Right renal cortex interstitium (tissue), 3 donors: Measurements from ENCODE around the gene BHLHE40. TPM values are rescaled to one million over a fixed set of nuclear protein-coding genes. Genes with fewer than 3 reads are reported as not detected.
A peak's percentile ranks its signal among the peaks of the same experiment; 100 is the strongest.

ENCODE experiments used
- DNase-seq, 3 donors: peaks; one replicate each; pipeline ENCODE4 v3.0.0-alpha.2; 2013; ENCODE audit warnings: low read depth in 3 of 3, low spot score in 2 of 3
- polyA plus RNA-seq, 3 donors: library from polyadenylated mRNA; unstranded; fragments of 120-200 nt; gene quantifications; one replicate each; pipeline ENCODE4 v1.2.1, GENCODE V29; 2013; ENCODE audit not compliant: insufficient read length in 3 of 3

Gene BHLHE40
- polyA plus RNA-seq, 3 donors = 22.8 to 26.4 (median 26.0) TPM

DNA sequence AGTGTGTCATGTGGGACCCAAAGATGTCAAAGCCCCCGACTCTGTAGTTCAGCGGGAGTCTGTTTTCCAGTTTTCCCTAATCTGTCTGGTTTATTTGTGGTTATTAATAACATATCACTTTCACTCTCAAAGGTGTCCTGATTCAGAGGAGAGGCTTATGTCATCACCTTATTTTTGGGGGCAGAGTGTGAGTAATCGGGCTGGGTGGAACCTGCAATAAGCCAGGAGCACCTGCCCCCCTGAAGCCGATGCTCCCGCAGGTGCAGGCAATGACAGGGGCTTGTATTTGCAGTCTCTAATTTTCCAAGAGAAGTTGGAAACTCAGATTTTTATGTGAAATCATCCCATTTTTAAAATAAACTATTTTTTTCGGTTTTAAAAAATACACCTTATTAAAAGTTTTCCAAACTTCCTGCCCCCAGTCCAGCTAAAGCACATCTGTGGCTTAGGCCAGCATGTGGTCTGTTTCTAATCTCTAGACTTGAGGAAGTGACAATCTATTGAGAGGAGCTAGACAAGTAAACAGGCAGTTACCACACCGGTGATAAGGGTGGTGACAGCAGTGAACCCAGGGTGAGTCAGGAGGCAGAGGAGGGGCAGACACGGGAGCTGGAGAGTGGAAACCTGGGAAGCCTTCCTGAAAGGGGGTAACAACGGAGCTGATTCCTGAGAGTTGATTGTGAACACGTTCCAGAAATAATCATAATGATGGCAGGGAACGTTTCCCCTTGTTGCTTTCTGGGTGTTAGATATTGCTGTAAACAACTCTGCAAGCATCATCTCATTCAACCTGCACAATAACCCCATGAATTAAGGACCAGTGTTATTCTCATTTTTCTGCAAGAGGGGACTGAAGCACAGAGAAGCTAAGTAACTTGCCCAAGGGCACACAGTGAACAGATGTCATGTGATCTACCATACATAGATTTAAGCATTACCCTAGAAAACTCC, 37.2 kb downstream of the BHLHE40 start:
- DNase-seq = no peak

DNA sequence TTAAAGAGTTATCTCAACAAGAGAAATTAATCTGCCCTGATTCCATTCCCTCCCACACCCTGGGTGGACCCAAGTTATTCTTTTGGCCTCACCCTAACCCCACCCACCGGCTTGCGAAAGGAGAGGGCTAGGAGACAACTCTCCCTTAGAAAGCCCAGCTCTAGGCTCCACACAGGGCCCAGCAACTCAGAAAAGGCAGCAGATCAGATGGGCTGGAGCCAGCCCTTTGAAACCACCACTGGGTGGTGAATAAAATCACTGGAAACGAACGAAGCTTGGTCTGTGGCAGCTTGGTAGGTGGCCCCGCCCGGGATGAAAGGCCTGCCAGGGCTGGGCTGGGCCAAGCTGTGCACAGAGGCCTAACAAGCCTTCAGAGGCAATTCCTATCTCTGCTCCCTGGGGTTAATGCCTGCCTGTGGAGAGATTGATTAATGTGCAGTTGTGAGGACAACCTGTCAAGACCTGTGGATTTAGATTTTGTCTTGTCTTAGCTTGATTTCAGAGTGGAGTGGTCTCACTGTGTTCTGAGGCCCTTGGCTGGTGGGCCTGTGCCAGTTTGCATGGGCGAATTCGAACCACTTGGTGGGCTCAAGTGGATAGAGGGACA, 38.8 kb downstream of the BHLHE40 start:
- no peak for DNase-seq

DNA sequence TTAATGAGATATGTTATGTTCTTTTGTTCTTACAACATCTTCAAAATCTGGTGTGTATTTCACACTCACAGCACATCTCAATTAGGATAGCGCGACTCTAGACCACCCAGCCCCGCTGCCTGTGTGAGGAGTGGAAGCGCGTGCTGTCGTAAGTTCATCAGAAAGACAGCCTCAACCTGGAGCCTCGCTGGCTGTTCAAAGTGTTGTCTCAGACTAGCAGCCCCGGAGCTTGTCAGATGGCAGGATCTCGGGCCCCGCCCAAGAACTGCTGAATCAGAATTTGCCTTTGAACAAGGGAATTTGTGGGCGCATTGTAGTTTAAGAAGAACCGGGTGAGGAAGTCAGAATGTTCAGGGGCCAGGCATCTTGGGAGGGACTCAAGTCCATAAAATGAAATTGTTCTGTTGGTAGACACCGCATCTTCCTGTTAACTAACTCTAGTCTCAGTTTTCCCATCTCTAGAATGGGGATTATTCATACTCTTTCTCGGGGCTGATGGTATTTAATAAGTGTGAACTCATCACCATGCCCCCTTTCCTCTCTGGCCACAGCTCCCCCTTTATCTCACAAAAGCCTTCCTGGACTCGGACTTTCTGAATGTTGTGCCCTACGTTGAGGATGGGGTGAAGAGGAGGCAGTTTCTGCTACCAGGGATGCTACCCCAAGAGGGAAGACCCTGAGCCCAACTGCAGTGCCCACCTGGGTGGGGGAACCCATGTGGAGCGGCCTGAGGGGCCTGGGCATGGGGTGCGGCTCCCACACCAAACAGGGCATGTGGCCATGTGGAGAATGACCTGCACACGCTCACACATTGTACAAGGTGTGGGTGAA, 40.4 kb downstream of the BHLHE40 start:
- no peak for DNase-seq

DNA sequence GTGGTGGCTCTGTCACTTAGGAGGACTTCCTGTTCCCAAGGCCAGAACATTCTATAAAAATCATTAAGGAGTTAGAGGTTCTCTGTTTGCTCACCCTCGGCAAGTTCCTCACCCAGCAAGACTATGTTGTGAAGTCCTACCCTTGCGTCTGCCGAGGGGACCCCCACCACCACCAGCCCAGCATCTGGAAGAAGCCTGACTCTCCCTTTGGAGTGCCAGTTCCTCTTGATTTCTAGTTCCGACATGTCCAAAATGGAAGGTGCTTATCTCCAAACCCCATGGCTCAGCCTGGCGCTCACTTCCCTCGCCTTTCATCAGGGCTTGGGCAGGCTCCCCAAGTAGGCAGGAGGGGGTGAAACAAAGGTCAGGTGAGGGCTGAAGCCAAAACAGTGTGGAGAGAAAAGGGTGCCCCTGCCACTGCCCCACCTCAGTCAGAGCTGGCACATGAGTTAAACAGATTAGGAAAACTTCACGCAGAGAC, 41.0 kb downstream of the BHLHE40 start:
- DNase-seq = no peak

DNA sequence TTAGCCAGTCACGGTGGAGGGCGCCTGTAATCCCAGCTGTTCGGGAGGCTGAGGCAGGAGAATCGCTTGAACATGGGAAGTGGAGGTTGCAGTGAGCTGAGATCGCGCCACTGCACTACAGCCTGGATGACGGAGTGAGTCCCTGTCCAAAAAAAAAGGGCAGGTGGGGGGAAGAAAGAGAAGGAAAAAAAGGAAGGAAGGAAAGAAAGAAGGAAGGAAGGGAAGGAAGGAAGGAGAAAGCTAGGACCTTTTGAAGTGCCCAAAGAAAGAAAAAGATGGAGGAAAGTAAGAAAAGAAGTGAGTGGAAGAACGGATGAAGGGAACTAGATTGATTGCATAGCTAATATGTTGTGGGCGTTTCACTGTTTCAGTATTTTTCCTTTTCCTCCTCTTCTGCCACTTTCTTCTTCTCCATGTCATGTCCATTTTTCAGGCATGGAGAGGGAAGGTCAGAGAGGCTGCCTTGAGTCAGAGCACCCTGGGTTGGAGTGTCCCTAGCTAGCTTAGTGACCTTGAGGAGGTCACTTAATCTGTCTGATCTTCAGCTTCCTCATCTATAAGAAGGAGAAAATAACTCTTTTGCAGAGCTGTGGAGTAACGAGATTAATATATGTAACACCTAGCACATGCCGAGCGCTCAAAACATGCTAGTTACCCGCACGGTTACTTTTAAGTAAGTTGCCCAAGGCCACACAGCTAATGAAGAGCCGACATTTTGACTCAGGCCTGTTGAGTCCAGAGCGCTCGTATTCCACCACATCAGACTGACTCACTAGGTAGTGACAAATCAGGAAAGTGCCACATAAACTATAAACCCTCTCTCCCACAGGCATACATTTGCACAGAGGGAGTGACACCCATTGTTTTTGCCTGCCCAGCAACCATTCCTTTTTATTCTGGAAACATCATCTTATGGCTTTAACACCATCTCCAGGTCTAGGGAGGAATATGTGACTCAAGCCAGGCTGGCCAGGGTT, 42.2 kb downstream of the BHLHE40 start:
- no peak for DNase-seq

DNA sequence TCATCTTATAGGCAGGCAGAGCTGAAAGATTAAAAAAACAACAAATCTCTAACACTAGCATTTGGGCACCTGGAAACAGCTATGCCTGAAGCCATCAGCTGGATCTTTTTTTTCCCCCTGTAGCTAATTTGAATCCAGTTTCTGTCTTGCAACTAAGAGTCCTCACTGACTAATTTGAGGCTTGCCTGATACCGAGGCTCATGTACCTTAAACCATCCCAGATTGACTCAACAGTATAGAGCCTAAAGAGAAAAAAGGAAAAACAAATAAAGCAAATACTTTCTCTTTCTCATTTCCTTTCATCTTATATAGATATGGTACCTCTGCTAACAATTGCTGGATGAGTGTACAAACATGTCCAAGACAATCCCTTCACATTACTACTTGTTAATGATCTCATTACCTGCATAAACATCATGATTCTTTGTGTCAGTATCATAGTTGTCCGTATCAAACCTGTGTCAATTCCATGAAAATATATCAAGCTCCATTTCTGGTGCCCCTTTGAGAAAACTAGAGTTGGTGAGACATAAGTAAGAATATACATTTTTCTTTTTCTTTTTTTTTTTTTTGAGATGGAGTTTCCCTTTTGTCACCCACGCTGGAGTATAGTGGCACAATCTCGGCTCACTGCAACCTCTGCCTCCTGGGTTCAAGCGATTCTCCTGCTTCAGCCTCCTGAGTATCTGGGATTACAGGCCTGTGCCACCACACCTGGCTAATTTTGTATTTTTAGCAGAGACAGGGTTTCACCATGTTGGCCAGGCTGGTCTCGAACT, 43.1 kb downstream of the BHLHE40 start:
- no peak for DNase-seq

DNA sequence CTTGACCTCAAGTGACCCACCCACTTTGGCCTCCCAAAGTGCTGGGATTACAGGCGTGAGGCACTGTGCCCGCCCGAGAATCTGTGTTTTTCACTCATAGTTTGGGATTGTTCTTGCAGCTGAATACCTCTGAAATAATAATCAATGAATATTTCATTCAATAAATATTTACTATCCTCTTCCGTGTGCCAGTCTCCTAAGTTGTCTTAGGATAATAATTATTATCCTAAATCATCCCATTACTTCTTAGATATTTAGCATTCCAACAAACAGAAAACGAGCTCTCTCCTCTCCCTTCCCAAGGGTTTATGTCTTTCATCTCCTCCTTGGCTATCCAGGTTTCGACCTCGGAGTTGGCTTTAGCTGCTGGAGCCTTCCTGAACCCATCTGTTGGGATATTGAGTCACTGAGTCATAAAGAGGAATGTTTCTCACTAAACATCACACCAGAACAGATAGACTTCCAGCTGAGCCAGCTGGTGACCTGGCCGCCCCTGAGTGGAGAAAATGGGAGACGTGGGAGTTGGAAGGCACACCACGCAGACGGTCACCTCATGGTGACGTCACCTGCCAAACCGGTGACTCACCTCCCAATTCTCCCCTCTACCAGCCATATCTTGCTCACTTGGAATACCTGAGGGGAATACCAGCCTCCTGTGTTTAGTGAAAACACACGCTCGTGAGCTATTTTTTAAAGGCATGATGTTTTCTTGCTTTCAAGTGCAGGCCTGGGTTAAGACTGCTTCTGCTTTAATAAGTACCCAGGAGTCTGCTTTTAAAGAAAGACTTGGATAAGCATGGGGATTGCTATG, 43.9 kb downstream of the BHLHE40 start:
- peak in 1 of 3 donors; percentile 2 for DNase-seq

DNA sequence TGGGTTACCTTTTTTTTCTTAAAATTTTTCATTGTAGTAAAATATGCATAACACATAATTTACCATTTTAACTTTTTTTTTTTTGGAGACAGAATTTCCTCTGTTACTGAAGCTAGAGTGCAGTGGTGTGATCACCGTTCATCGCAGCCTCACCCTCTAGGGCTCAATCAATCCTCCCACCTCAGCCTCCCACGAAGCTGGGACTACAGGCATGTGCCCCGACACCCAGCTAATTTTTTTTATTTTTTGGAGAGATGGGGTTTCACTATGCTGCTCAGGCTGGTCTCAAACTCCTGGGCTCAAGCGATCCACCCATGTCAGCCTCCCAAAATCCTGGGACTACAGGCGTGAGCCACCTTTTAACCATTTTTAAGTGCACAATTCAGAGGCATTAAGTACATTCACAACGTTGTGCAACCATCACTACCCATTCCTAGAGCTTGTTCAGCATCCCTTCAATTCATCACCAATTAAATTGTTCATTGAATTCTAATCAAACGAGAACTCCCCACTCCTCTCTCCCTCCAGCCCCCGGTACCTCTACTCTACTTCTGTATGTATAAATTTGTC, 44.6 kb downstream of the BHLHE40 start:
- DNase-seq = no peak

DNA sequence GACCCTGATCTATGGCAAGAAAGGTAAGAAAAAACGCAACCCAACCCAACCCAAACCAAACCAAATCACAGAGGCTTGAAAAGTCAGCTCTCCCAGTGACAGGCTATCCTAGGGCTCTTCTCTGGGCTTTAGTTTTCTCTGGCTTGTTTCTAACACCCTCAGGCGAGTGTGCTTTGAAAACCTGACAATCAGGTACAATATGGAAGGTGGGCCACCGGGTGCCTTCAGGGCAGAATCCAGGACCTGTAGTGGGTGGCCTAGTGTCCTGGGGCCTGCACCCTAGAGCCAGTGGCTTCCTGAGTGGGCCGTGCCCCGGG, 46.8 kb downstream of the BHLHE40 start:
- no peak for DNase-seq

DNA sequence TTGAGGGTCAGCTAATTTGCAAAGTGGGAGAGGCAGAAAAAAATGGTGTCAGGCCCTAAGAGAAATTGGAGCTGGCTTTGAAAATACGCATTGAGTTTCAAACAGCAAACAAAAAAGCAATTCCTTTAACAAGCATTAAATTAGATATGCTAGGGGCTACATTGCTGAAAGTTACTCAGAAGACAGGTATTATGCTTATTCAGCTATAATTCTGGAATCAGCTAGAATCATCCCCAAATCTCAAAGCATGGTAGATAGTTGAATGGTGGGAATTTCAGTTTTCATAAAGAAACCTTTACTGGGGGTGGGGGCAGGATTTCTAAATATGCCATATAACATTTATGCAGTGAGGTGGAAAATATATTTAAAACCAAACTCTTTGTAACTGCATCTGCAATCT, 50.5 kb downstream of the BHLHE40 start:
- DNase-seq = no peak

DNA sequence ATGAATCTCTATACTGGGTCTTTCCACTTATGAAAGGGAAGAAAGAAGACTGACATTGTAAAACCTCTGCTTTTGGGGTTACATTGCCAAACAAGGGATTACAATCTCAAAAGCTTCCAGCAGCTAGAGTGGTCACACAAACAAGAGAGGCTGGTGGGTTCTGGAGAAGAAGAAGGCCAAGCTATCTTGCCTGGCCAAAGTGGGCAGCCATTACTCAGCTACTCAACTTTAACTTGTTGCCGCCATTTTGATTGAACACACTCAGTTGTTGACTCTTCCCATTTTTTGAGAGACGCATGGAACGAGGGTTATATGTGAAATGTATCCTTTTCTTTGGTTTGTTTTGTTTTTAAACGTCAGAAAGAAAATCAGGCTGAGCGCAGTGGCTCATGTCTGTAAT, 50.9 kb downstream of the BHLHE40 start:
- DNase-seq = no peak

DNA sequence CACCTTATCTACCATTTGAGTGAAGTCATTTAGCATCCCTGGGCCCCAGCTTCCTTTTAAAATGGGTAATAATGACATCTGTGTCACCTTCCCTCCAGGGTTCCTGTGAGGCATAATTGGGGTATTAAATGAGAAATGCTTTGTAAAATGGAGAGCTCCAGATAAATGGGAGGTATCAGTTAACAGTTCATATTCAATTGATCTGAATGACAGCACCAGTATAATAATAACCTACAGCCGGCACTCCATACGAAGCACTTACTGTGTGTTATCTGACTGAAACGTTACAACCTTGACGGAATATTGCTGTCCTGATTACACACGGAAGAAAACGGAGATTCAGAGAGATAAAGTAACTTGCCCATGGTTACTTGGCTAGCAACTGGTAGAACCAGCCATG, 53.6 kb downstream of the BHLHE40 start:
- DNase-seq = no peak

Other genes with a start within 250 kb of the BHLHE40 start
- 10 to 100 TPM; 73.7 to 77.5 (median 75.3) TPM for gene ARL8B, start 142.9 kb downstream of the BHLHE40 start, polyA plus RNA-seq
- 10 to 100 TPM; 17.4 to 18.9 (median 18.8) TPM for gene EDEM1, start 208.3 kb downstream of the BHLHE40 start, polyA plus RNA-seq